Right renal cortex interstitium (tissue), 3 donors: ENCODE data around the gene ALDH1L2. TPM values are rescaled to one million over a fixed set of nuclear protein-coding genes. Genes with fewer than 3 reads are reported as not detected.
"Not testable (repeated sequence)": the region's sequence is repeated elsewhere in the genome, so short reads cannot be mapped to it uniquely, and the experiment has no call there.

Experiments
- DNase-seq, 3 donors: peaks; one replicate each; pipeline ENCODE4 v3.0.0-alpha.2; 2013; ENCODE audit warnings: low read depth in 3 of 3, low spot score in 2 of 3
- polyA plus RNA-seq, 3 donors: library from polyadenylated mRNA; unstranded; fragments of 120-200 nt; gene quantifications; one replicate each; pipeline ENCODE4 v1.2.1, GENCODE V29; 2013; ENCODE audit not compliant: insufficient read length in 3 of 3

The ALDH1L2 gene
- polyA plus RNA-seq = 1 to 10 TPM in 2 of 3 donors, under 1 TPM in 1; 0.64 to 1.4 (median 1.2) TPM

GRCh38 chr12:105084251-105085250 is at the start of gene ALDH1L2:
Gene ALDH1L2, minus strand, starts transcription at chr12:105084458. Its CDS starts 22 bp downstream, at chr12:105084436.
- DNase-seq = no peak

- no peak for DNase-seq
Observed at GRCh38 chr12:105120551-105120950, 36.3 kb upstream of the ALDH1L2 start.

- DNase-seq = no peak
Observed at GRCh38 chr12:105116969-105117368, 32.7 kb upstream of the ALDH1L2 start.

- no peak for DNase-seq
Observed at GRCh38 chr12:105113094-105113493, 28.8 kb upstream of the ALDH1L2 start.

GRCh38 chr12:105110851-105111250 is 26.6 kb upstream of the ALDH1L2 start:
- DNase-seq = no peak

GRCh38 chr12:105109465-105110212 is 25.4 kb upstream of the ALDH1L2 start:
- DNase-seq = no peak

GRCh38 chr12:105107494-105108371 is 23.5 kb upstream of the ALDH1L2 start, which contains the start of gene WASHC4:
Gene WASHC4, plus strand, starts transcription at chr12:105107731. Its CDS starts 70 bp downstream, at chr12:105107801.
- peak; percentile 74 to 90 (median 79) for DNase-seq

GRCh38 chr12:105107171-105107493 is 22.9 kb upstream of the ALDH1L2 start:
- DNase-seq = peak in 1 of 3 donors; percentile 66

- DNase-seq = no peak
Observed at GRCh38 chr12:105106621-105107020, 22.4 kb upstream of the ALDH1L2 start.

GRCh38 chr12:105104762-105105161 is 20.5 kb upstream of the ALDH1L2 start:
- DNase-seq = no peak

- DNase-seq = no peak
Observed at GRCh38 chr12:105102673-105103072, 18.4 kb upstream of the ALDH1L2 start.

- no peak for DNase-seq
Observed at GRCh38 chr12:105100998-105101397, 16.7 kb upstream of the ALDH1L2 start.

GRCh38 chr12:105100207-105100985 is 16.1 kb upstream of the ALDH1L2 start:
- no peak for DNase-seq

- DNase-seq = no peak
Observed at GRCh38 chr12:105099356-105099755, 15.1 kb upstream of the ALDH1L2 start.

- DNase-seq = not testable (repeated sequence)
Observed at GRCh38 chr12:105095338-105095737, 11.1 kb upstream of the ALDH1L2 start.

- DNase-seq = no peak
Observed at GRCh38 chr12:105092336-105092735, 8.1 kb upstream of the ALDH1L2 start.

- DNase-seq = no peak
Observed at GRCh38 chr12:105091476-105092206, 7.4 kb upstream of the ALDH1L2 start.

- no peak for DNase-seq
Observed at GRCh38 chr12:105090361-105090760, 6.1 kb upstream of the ALDH1L2 start.

- no peak for DNase-seq
Observed at GRCh38 chr12:105089817-105090216, 5.6 kb upstream of the ALDH1L2 start.
